Measurements from ENCODE around the gene ETV3.

Gene ETV3

GRCh38 chr1:157163273-157164127 lies 25.3 kb upstream of the ETV3 start:
- H3K27me3 ChIP-seq (replicated peaks), result no peaks in the 10 kb centered on the region

DNA sequence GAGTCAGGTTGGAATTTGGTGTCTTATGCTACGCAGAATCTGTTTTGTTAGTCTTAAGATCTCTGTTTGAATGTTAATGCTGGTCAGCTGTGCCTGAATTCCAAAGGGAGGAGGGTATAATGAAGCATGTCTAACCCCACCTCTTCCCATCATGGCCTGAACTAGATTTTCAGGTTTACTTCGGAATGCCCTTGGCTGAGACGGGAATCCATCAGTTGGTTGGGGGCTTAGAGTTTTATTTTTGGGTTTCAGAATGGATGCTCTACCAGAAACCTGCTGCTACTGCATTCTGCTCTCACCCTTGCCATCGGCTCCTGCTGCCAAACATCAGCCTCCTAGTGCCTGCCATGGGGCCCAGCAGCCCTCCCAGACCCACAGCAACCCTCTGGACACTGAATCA lies 24.1 kb upstream of the ETV3 start:
- DNase-seq, result no peak
- in situ Hi-C loops (cut with HindIII; ENCODE audit: low pct_ligation_motif_present, low sequenced_read_pairs), result no loop called here
- H3K27me3 ChIP-seq (replicated peaks), result no peaks in the 10 kb centered on the region
- H3K27ac ChIP-seq, result no peak overlapping the region
- H3K36me3 ChIP-seq (replicated peaks), result no peaks in the 10 kb centered on the region
- TF ChIP-seq, protein P1, sequence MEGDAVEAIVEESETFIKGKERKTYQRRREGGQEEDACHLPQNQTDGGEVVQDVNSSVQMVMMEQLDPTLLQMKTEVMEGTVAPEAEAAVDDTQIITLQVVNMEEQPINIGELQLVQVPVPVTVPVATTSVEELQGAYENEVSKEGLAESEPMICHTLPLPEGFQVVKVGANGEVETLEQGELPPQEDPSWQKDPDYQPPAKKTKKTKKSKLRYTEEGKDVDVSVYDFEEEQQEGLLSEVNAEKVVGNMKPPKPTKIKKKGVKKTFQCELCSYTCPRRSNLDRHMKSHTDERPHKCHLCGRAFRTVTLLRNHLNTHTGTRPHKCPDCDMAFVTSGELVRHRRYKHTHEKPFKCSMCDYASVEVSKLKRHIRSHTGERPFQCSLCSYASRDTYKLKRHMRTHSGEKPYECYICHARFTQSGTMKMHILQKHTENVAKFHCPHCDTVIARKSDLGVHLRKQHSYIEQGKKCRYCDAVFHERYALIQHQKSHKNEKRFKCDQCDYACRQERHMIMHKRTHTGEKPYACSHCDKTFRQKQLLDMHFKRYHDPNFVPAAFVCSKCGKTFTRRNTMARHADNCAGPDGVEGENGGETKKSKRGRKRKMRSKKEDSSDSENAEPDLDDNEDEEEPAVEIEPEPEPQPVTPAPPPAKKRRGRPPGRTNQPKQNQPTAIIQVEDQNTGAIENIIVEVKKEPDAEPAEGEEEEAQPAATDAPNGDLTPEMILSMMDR (IDR thresholded peaks at IDR 0.05; ENCODE audit: low read depth, low read length, missing control alignments), result no peak
- H3K4me3 ChIP-seq (ENCODE audit: low read depth, low read length), result no peak overlapping the region

More at GRCh38 chr1:157163273-157164127, 25.3 kb upstream of the ETV3 start:
- no peak overlapping the region for H3K4me3 ChIP-seq (ENCODE audit: low read depth, low read length)
- DNase-seq, result peak; percentile 47
- in situ Hi-C loops (cut with HindIII; ENCODE audit: low pct_ligation_motif_present, low sequenced_read_pairs), result no loop called here
- no peak overlapping the region for H3K27ac ChIP-seq
- TF ChIP-seq, protein P1 (IDR thresholded peaks at IDR 0.05; ENCODE audit: low read depth, low read length, missing control alignments), result peak; percentile 98
- H3K36me3 ChIP-seq (replicated peaks), result no peaks in the 10 kb centered on the region

- no peaks in the 10 kb centered on the region for H3K27me3 ChIP-seq (replicated peaks)
- TF ChIP-seq, protein P1 (IDR thresholded peaks at IDR 0.05; ENCODE audit: low read depth, low read length, missing control alignments), result no peak
- no peaks in the 10 kb centered on the region for H3K36me3 ChIP-seq (replicated peaks)
- H3K4me3 ChIP-seq (ENCODE audit: low read depth, low read length), result no peak overlapping the region
- no peak for DNase-seq
- H3K27ac ChIP-seq, result no peak overlapping the region
- in situ Hi-C loops (cut with HindIII; ENCODE audit: low pct_ligation_motif_present, low sequenced_read_pairs), result no loop called here
Observed at GRCh38 chr1:157161901-157162300, 23.7 kb upstream of the ETV3 start.

GRCh38 chr1:157158967-157159366 lies 20.8 kb upstream of the ETV3 start:
- Histone ChIP-seq H3K27me3 (replicated peaks) (no peaks in the 10 kb centered on the region), H3K4me3 (ENCODE audit: low read depth, low read length) (no peak overlapping the region), H3K27ac (no peak overlapping the region), H3K36me3 (replicated peaks) (no peaks in the 10 kb centered on the region)
- in situ Hi-C loops (cut with HindIII; ENCODE audit: low pct_ligation_motif_present, low sequenced_read_pairs), result no loop called here
- no peak for DNase-seq
- TF ChIP-seq, protein P1 (IDR thresholded peaks at IDR 0.05; ENCODE audit: low read depth, low read length, missing control alignments), result no peak

GRCh38 chr1:157157501-157158190 lies 19.5 kb upstream of the ETV3 start:
- in situ Hi-C loops (cut with HindIII; ENCODE audit: low pct_ligation_motif_present, low sequenced_read_pairs), result no loop called here
- H3K4me3 ChIP-seq (ENCODE audit: low read depth, low read length), result no peak overlapping the region
- H3K27me3 ChIP-seq (replicated peaks), result no peaks in the 10 kb centered on the region
- no peak overlapping the region for H3K27ac ChIP-seq
- TF ChIP-seq, protein P1 (IDR thresholded peaks at IDR 0.05; ENCODE audit: low read depth, low read length, missing control alignments), result no peak
- DNase-seq, result no peak
- H3K36me3 ChIP-seq (replicated peaks), result no peaks in the 10 kb centered on the region

Measured in brain microvascular endothelial cell (primary cell).